GM19099 (cell line): ENCODE measurements around the gene OTULINL.

Experiments used
- POLR2A ChIP-seq: IDR thresholded peaks from 3 replicates; pipeline ENCODE4 v1.6.1; 2011; ENCODE audit warnings: low read depth; ENCODE audit not compliant: insufficient read length; ENCODE audit errors: extremely low read depth

OTULINL gene

DNA sequence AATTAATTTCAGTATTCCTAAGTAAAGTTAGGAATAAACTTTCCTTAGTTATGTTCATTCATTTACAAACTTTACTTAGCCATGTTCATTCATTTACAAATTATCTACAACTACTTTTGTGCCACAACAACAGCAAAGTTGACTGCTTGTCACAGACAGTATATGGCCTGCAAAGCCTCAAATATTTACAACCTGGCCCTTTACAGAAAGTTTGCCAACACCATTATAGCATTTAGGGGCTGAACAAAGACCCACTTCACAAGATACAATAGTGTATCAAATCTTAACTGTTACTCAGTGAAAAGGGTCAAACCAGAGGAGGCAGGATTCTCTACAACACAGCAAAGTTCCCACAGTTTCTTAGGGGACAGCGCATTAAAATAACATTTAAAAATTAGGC lies 9.7 kb upstream of the OTULINL start:
- no peak for TF ChIP-seq POLR2A

DNA sequence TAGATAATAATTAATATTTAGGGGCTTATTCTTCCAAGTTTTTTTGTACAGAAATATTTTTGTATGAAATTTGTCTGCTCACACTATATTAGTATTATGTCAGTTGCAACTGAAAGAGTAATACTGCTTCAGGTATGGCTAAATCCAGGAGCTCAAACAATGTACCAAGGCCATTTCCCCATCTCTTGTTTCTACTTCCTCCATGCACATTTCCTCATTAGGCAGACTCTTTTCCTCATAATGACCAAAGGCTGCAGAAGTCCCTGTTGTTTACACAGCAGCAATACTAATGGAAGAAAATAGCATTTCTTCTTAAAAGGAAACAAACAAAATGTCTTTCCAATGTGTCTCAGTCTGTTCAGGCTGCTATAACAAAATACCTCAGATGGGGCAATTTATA lies 9.2 kb upstream of the OTULINL start:
- no peak for TF ChIP-seq POLR2A

DNA sequence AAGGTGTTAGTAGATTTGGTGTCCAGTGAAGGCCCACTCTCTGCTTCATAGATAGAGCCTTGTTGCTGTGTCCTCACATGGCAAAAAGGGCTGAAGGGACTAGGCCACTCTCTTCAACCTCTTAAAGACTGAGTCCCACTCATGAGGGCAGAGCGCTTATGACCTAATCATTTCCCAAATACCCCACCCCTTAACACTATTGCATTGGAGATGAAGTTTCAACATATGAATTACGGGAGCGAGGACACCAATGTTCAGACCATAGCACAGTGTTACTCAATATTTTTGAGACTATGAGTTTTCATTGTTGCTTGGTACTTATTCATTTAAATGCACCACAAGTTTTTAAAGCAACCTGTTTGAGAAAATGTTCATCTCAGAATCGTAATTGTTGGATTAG lies 8.8 kb upstream of the OTULINL start:
- TF ChIP-seq POLR2A = no peak

DNA sequence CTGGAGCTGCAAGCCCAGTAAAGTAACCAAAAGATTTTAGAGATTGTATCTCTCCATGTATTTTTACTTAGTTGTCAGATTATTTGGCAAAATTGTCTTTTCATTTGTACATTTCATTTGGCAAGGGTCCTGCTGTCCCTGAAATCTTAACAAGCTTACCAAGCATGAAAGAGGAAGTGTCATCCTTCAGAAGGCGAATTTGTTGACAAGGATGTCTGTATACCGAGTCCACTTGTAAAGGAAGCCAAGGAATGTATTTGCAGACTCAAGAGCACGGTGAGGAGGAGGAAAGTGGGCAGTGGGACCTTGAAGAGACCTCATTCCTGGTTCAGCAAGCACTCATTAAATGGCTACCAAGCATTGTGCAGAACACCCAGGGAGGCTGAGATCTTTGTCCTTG lies 7.5 kb upstream of the OTULINL start:
- TF ChIP-seq POLR2A = no peak

DNA sequence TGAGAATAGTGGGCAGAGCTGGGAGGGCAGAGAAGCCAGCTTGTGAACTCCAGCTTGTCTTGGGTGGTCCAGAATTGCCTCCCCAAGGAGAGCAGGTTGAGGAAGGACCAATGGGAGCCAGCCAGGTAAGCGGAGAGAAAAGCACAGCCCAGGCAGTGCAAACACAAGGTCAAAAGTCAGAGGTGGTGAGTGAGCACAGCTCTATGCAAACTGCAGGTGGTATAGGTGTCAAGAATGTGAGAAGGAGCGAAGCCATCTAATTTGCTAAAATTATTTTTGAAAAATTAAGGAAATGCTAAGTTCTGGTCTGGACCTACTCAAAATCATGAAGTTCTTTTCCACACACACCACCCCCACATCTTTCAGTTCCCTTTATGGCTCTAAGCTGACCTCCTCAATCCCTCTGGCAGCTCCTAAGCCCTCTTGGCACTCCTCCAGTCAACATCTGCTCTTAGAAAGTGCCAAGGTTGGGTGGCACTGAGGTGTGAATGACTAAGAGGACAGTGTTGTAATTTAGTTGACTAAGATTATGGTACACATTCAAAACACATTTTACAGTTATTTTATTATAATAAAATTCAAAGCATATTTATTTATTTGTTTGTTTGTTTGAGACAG lies 6.6 kb upstream of the OTULINL start:
- no peak for TF ChIP-seq POLR2A

DNA sequence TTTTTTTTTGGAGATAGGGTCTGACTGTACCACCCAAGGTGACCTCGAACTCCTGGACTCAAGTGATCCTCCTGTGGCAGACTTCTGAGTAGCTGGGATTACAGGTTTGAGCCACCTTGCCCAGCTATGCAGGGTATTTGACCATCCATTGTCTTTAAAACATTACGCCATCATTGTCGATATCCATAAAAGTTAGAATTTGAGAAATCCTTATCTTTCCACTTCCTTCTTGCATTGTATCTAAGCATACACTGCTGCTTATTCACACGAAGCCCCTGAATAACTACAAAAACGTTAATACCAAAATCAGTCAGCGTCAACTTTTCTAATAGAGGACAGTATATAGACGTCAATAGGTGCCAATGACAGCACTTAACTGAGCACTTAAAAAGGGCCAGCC lies 5.4 kb upstream of the OTULINL start:
- no peak for TF ChIP-seq POLR2A

DNA sequence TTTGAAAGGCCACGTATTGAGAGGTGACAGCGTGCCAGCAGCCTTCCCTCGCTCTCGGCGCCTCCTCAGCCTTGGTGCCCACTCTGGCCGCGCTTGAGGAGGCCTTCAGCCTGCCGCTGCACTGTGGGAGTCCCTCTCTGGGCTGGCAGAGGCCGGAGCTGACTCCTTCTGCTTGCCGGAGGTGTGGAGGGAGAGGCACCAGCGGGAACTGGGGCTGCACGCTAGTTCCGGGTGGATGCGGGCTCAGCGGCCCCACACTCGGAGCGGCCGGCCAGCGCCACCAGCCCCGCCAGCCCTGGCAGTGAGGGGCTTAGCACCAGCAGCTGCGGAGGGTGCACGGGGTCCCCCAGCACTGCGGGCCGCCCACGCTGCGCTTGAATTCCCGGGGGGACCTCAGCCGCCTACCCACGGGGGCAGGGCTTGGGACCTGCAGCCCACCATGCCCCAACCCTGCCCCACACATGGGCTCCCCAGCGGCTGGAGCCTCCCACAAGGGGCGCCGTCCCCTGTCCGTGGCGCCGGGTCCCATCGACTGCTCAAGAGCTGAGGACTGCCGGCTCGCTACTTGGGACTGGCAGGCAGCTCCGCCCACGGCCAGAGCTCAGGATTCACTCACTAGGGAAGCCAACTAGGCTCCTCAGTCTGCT lies 4.4 kb upstream of the OTULINL start:
- TF ChIP-seq POLR2A = no peak

DNA sequence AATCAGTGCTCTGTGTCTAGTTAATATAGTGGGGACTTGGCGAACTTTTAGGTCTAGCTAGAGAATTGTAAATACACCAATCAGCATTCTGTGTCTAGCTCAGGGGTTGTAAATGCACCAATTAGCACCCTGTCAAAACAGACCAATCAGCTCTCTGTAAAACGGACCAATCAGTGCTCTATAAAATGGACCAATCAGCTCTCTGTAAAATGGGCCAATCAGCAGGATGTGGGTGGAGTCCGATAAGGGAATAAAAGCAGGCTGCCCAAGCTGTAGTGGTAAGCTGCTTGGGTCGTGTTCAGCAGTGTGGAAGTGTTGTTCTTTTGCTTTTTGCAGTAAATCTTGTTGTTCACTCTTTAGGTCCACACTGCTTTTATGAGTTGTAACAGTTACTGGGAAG lies 3.6 kb upstream of the OTULINL start:
- no peak for TF ChIP-seq POLR2A

DNA sequence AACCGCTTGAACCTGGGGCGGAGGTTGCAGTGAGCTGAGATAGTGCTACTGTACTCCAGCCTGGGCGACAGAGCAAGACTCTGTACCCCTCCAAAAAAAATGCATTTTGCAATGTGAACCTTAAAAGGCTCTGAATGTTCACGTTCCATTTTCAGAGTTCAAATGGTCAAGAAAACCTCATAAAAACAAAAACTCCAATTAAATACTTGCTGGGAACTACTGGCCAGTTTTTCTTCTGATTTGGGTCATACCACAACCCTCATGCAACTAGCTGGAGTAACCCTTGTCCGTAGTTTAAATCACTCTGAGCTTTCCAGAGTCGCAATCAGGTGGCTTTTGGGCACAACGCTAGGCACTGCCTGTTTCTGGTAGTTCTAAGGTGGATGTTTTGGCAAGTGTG lies 2.3 kb upstream of the OTULINL start:
- no peak for TF ChIP-seq POLR2A

DNA sequence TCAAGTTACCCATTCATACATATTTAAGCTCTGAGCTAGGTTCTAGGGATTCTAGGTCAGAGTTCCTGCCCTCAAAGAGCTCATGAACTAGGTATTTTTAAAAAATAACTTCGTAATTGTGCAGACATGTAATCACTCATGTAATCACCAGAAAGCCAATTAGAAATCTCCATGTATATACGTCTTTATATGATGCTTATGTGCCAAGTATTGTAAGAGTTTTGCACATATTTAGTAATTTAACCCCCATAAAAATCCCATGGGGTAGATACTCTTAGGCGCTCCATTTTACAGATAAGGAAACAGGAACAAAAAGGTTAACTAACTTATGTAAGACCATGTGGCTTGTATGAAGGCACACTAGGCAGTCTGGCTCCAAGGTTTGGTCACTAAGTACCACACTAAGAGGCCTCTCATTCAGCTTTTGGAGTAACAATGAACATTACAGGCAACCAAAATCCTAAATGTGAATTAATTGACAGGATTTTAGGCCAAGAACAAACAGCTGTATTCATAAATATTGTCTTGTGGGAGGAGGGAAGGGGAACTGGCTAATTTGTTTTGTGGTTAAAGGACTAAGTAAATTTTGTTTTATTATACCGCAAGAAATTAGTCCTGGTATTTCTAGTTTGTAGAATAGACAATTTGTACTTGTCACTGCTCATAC lies 1.7 kb upstream of the OTULINL start:
- TF ChIP-seq POLR2A = no peak

DNA sequence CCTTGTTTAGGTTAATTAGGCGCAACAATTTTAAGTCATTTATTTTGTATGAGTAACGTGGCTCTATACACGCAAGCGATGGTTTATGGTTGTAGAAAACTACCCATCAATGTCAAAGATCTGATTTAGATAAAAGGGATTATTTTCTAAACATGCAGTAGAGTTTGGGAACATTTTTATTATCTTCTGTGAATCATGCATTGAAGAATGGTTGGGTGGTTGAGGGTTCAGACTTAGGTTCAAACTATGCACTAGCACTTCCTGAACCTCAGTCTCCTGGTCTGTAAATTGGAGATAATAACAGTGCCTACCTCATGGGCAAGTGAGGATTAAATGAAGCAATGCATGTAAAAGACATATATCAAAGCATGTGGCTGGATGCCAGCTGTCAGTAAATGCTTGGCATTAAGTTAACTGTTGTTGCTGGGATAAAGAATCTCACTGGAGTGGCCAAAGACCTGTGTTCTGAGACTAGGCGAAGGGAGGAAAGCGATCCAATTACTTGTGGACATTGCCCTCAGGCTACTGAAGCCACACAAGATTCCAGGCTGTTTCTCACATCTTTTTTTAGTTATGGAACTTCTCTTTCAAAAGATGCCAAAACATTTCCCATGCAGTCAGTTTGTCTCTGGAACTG lies 1.1 kb upstream of the OTULINL start:
- TF ChIP-seq POLR2A = no peak

DNA sequence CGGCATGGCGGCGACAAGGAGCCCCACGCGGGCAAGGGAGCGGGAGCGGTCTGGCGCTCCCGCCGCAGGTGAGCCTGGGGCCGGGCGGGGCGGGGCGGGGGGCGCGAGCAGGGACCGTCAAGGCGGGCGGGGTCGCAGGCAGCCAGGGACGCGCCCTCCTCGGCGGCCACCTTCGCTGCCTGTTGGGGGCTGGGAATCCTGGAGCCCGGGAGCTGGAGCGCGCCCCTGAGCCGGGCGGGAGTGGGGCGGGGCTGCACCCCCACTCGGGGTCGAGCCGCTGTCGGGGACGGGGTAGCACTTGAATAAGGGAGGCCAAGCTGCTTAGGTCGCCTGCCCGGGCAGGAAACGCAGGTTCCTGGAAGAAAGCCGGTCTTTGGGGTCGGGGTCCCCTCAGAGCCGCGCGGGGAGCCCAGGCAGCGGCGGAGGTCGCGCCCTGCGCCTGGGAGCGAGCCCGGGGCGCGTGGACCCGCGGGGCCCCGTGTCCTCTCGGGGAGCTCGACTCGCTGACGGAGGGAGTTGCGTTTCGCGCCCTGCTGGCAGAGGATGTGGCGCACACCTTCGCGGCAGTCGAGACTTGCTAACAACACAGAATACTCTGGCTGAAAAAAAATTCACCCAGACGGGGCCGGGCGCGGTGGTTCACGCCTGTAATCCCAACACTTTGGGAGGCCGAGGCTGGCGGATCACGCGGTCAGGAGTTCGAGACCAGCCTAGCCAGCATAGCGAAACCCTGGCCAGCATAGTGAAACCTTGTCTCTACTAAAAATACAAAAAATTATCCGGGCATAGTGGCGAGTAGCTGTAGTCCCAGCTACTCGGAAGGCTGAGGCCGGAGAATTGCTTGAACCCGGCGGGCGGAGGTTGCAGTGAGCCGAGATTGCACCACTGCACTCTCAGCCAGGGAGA lies 552 bp downstream of the OTULINL start:
- TF ChIP-seq POLR2A = no peak

DNA sequence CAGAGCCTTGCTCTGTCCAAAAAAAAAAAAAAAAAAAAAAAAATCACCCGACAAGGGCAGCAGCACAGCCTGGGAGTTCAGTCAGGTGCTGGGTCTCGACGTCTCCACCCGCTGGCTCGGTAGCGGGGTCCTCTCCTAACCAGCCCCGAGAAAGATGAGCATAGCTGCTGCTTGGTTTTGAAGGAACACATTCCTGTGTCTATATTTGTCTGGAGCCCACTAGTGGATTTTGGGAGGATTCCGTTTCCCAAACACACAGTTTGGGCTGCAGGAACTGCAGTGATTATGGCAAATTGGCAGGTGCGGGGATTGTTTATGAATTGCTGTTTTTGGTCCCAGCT lies 1.2 kb downstream of the OTULINL start:
- TF ChIP-seq POLR2A = no peak

DNA sequence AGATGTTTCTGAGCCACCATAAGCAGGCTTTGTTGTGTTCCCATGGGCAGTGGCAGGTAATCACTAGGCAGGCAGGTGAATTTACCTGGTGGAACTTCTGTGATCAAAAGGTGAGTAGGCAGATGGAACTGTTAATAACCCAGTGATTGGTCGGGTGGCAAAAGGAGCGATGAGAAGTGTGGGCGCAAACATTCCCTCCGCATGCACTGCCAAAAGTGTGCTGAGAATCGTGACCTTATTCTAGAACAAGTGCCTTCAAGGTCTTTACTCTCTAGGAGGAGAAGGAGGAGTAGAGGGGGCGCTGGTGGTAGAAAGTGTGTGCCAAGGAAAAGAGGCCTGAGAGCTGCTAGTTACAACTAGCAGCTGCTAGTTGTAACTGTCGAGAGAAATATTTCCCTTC lies 3.3 kb downstream of the OTULINL start:
- no peak for TF ChIP-seq POLR2A

DNA sequence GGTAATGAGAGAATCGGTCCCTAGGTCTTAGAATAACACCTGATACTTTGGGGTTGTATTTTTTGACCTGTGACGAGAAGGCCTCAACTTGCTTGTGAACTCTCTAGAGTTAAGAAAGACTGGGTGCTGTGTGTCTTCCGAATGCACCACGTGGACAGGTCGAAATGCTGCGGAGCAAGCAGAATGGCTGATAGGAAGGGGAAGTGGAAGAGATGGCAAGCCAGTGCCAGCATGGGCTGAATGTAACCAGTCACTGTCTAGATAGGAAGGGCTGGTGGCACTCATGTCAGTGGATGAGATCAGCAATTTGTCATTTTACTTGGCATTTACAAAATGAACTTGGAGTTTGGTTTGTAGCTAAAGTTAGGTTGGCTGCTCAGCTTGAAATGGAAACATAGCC lies 5.6 kb downstream of the OTULINL start:
- no peak for TF ChIP-seq POLR2A
